GM12891 (cell line): ENCODE results near the gene MAGI3.
"Not testable (repeated sequence)": the region's sequence is repeated elsewhere in the genome, so short reads cannot be mapped to it uniquely, and the experiment has no call there.

Experiments used
- DNase-seq: peaks from one replicate; pipeline ENCODE4 v3.0.0; 2011; ENCODE audit warnings: low spot score; ENCODE audit not compliant: insufficient read length
- FAIRE-seq: peaks from 2 replicates; lab custom pipeline; 2011; peaks lifted over from hg19 to GRCh38; lab: Jason Lieb, UNC
- PAX5 ChIP-seq: IDR thresholded peaks from 2 replicates; pipeline ENCODE4 v1.6.1; 2011; ENCODE audit warnings: low read length, moderate library complexity, mild to moderate bottlenecking; ENCODE audit not compliant: insufficient read depth, severe bottlenecking
- POLR2A ChIP-seq: IDR thresholded peaks from 2 replicates; pipeline ENCODE4 v1.6.1; 2011; ENCODE audit warnings: low read depth, low read length, control low read depth
- POLR2AphosphoS5 ChIP-seq: IDR thresholded peaks from 2 replicates; pipeline ENCODE4 v1.6.1; 2011; ENCODE audit warnings: low read depth, low read length, control low read depth
- POU2F2 ChIP-seq: IDR thresholded peaks from 2 replicates; pipeline ENCODE4 v1.6.1; 2011; ENCODE audit warnings: low read depth, mild to moderate bottlenecking, control low read depth, low read length, moderate library complexity
- SPI1 ChIP-seq: IDR thresholded peaks from 2 replicates; pipeline ENCODE4 v1.6.1; 2011; ENCODE audit warnings: low read depth, low read length, control low read depth
- TAF1 ChIP-seq: IDR thresholded peaks from 2 replicates; pipeline ENCODE4 v1.6.1; 2011; ENCODE audit warnings: low read depth, low read length, control low read depth

Gene MAGI3

GRCh38 chr1:113587475-113587874 is 197.2 kb downstream of the MAGI3 start:
- TF ChIP-seq POLR2AphosphoS5 = no peak
- TF ChIP-seq POLR2A = no peak
- no peak for TF ChIP-seq POU2F2
- TF ChIP-seq SPI1 = no peak
- TF ChIP-seq TAF1 = no peak
- TF ChIP-seq PAX5 = no peak
- DNase-seq (no peak), FAIRE-seq (no peak)

DNA sequence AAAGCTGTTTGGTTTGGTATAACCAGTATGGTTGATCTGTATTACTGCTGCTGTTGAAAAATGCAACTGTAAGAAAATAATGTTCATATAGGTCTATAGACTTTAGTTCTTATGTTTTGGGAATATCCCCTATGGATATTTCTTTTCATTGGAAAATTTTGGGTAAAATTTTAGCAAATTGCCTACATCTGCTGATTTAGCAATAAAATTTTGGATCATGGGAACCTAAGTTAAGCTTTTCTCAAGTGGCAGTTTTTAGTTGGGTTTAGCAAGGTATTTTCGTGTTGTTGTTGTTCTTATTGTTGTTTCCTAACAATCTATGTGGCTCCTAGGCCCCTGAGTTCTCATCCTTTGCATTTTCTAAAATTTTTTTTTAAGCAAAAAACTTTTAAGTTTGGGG is 201.9 kb downstream of the MAGI3 start:
- FAIRE-seq = no peak
- TF ChIP-seq PAX5 (no peak), POU2F2 (no peak), TAF1 (no peak), POLR2AphosphoS5 (no peak), POLR2A (no peak), SPI1 (no peak)
- DNase-seq = no peak

GRCh38 chr1:113593550-113594297 is 203.4 kb downstream of the MAGI3 start:
- no peak for TF ChIP-seq SPI1
- no peak for TF ChIP-seq PAX5
- no peak for TF ChIP-seq POLR2AphosphoS5
- no peak for TF ChIP-seq POU2F2
- no peak for TF ChIP-seq TAF1
- TF ChIP-seq POLR2A = no peak
- FAIRE-seq (no peak), DNase-seq (no peak)

GRCh38 chr1:113604466-113604865 is 214.2 kb downstream of the MAGI3 start:
- DNase-seq, FAIRE-seq: not testable (repeated sequence)

GRCh38 chr1:113605146-113605545 is 214.8 kb downstream of the MAGI3 start:
- FAIRE-seq (no peak), DNase-seq (no peak)
- no peak for TF ChIP-seq POU2F2
- TF ChIP-seq POLR2A = no peak
- TF ChIP-seq SPI1 = no peak
- no peak for TF ChIP-seq TAF1
- TF ChIP-seq POLR2AphosphoS5 = no peak
- TF ChIP-seq PAX5 = no peak

DNA sequence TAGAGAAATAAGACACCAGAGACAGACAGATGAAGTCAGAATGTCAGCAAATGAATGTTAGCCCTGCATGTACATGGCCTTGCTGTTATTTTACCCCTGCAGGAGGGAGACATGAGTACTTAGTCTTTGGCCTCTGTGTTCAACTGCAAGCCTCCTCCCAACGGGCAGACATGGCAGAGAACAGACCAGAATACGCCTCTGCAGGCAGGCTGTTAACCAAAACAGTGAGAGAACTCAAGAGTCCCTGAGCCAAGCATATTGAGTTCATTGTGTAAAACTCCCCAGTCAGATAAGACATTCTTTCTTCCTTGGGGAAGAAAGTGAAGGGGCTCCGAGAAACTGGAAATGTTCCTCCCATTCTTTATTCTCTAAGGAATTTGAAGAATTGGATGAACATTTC is 218.1 kb downstream of the MAGI3 start:
- no peak for TF ChIP-seq POLR2A
- TF ChIP-seq TAF1 = no peak
- TF ChIP-seq POLR2AphosphoS5 = no peak
- TF ChIP-seq SPI1 = no peak
- no peak for TF ChIP-seq PAX5
- no peak for TF ChIP-seq POU2F2
- no peak for FAIRE-seq
- DNase-seq = no peak

GRCh38 chr1:113610372-113610771 is 220.1 kb downstream of the MAGI3 start:
- TF ChIP-seq SPI1 (no peak), POU2F2 (no peak), POLR2A (no peak), TAF1 (no peak), PAX5 (no peak), POLR2AphosphoS5 (no peak)
- DNase-seq = no peak
- no peak for FAIRE-seq

GRCh38 chr1:113615425-113615824 is 225.1 kb downstream of the MAGI3 start:
- no peak for FAIRE-seq
- no peak for DNase-seq
- TF ChIP-seq TAF1 = no peak
- TF ChIP-seq POLR2A = no peak
- TF ChIP-seq SPI1 = no peak
- TF ChIP-seq POU2F2 = no peak
- TF ChIP-seq PAX5 = no peak
- no peak for TF ChIP-seq POLR2AphosphoS5

GRCh38 chr1:113616156-113616555 is 225.8 kb downstream of the MAGI3 start:
- FAIRE-seq (no peak), DNase-seq (no peak)
- TF ChIP-seq PAX5 = no peak
- TF ChIP-seq POLR2A = no peak
- TF ChIP-seq POU2F2 = no peak
- TF ChIP-seq POLR2AphosphoS5 = no peak
- no peak for TF ChIP-seq SPI1
- TF ChIP-seq TAF1 = no peak

DNA sequence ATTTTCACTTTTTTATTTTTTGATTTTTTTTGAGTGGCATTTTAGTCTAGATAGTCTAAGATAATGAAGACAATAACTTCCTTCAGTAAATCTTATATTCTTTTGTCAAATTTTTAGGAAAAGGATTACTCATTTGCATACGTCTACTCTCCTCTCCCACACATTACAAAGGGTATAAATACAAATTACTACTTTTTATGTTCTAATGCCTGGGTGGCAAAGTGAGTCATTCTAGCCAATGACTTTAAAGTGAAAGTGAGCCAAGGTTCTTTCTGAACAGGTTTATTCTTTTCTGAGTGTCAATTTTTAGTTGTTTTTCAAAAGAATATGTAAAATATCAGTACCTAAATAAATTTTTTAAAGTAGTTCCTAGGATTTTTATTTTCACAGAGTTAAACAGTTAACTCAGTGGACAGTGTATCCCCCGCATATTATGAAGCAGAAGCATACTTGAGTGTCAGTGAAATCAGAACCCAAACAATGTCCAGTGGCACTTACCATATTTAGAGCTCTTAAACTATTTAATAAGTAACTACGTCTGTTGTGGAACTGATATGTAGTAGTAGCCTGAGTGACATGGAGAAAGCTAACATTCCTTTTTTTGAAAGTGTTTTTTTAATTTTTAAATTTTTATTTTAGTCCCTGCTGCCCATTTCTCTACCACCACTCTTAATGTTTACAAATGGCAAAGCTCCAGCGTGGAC is 227.3 kb downstream of the MAGI3 start:
- TF ChIP-seq TAF1 (no peak), SPI1 (no peak), POLR2A (no peak), POLR2AphosphoS5 (no peak), POU2F2 (no peak), PAX5 (no peak)
- FAIRE-seq = no peak

More for the DNA sequence above, 227.3 kb downstream of the MAGI3 start:
- DNase-seq = no peak
